Measurements from ENCODE around the gene PPFIA3. TPM values are rescaled to one million over a fixed set of nuclear protein-coding genes. Genes with fewer than 3 reads are reported as not detected.

The PPFIA3 gene
- total and polyA plus RNA-seq, 2 of the 4 experiments (the other 2 are of a cell fraction) = 0.90 to 2.4 TPM

GRCh38 chr19:49126575-49126974 is 7.2 kb downstream of the PPFIA3 start:
- Histone ChIP-seq H3K18ac (ENCODE audit: low read depth, low read length) (no peak overlapping the region), H3K56ac (ENCODE audit: extremely low read depth, insufficient read depth, low read length) (no peak overlapping the region), H4K91ac (ENCODE audit: insufficient read depth, low read depth, low read length) (no peak overlapping the region), H3K4me3 (ENCODE audit: insufficient read depth, low read depth, low read length) (no peak overlapping the region), H2BK20ac (ENCODE audit: low read depth, low read length) (no peak overlapping the region), H3K27me3 (ENCODE audit: control insufficient read depth, insufficient read depth, low read length) (peaks cover 4% of the 10 kb centered on the region), H3K9me3 (ENCODE audit: control insufficient read depth, insufficient read depth, low read length) (no peaks in the 10 kb centered on the region), H3K14ac (replicated peaks; ENCODE audit: low read depth, low read length) (no peak overlapping the region), H3K4me2 (ENCODE audit: low read depth, low read length) (no peak overlapping the region), H3K9ac (ENCODE audit: low read depth, low read length) (no peak overlapping the region), H3K4me1 (ENCODE audit: control insufficient read depth, insufficient read depth, low read length) (peaks cover 5% of the 10 kb centered on the region; the same call in 1 of the 2 replicates), H4K20me1 (ENCODE audit: insufficient read depth, low read length) (no peaks in the 10 kb centered on the region; the same call in 1 of the 2 replicates), H4K5ac (ENCODE audit: low read depth, low read length) (no peak overlapping the region), H2BK5ac (ENCODE audit: low read depth, low read length, poor library complexity, severe bottlenecking) (no peak overlapping the region), H3K27ac (ENCODE audit: insufficient read depth, low read length) (no peak overlapping the region), H3K9me1 (ENCODE audit: insufficient read depth, low read length) (peaks cover 7% of the 10 kb centered on the region; the same call in 1 of the 2 replicates), H2AK5ac (ENCODE audit: low read depth, low read length) (no peak overlapping the region), H2AFZ (replicated peaks; ENCODE audit: low read length, poor library complexity) (no peak overlapping the region), H2AK9ac (replicated peaks; ENCODE audit: low read depth, low read length, poor library complexity) (no peak overlapping the region), H3K79me1 (ENCODE audit: low read depth in 1 of 2, low read length in 2 of 2) (no peaks in the 10 kb centered on the region), H3K23ac (ENCODE audit: low read depth, low read length) (no peak overlapping the region), H3K36me3 (ENCODE audit: control insufficient read depth, insufficient read depth, low read length) (no peaks in the 10 kb centered on the region), H2BK120ac (ENCODE audit: low read depth, low read length) (no peak overlapping the region), H2BK15ac (ENCODE audit: low read depth, low read length) (no peak overlapping the region), H3K4ac (ENCODE audit: low read depth, low read length) (no peak overlapping the region), H4K8ac (ENCODE audit: low read depth in 2 of 2, low read length in 2 of 2) (no peak overlapping the region)
- TF ChIP-seq CTCF (conservative IDR thresholded peaks at IDR 0.05; ENCODE audit: low read depth, low read length) (no peak), CHD1 (IDR thresholded peaks at IDR 0.05; ENCODE audit: low read depth, low read length) (no peak), RFX5 (IDR thresholded peaks at IDR 0.05; ENCODE audit: low read depth, low read length) (no peak), POLR2A (IDR thresholded peaks at IDR 0.05; ENCODE audit: low read depth, low read length) (no peak), MXI1 (IDR thresholded peaks at IDR 0.05; ENCODE audit: borderline replicate concordance, low read depth, low read length) (no peak), NFE2L2 (IDR thresholded peaks at IDR 0.05; ENCODE audit: low read depth, low read length) (no peak), ELK1 (IDR thresholded peaks at IDR 0.05; ENCODE audit: borderline replicate concordance, low read depth, low read length) (no peak), FOS (IDR thresholded peaks at IDR 0.05; ENCODE audit: low read depth, low read length) (no peak), BHLHE40 (IDR thresholded peaks at IDR 0.05; ENCODE audit: low read depth, low read length) (no peak)
- intact Hi-C loops (cut with micrococcal nuclease) (no loop called here), dilution Hi-C loops (cut with HindIII; ENCODE audit: low sequenced_read_pairs, unreplicated experiment) (no loop called here), in situ Hi-C loops (cut with MboI; ENCODE audit: low sequenced_read_pairs) (no loop called here)
- no peak for ATAC-seq (ENCODE audit: low read depth)
- ChIA-PET CTCF (no interaction called here), POLR2A (ENCODE audit: unreplicated experiment) (no interaction called here)
- no TSS peak for BruUV-seq (replicated peaks)
- no peak for DNase-seq
- WGBS, 2 experiments (ENCODE audit: extremely low coverage in 2 of 2, insufficient read length in 1 of 2) = no CpG with 5 or more reads among the region's 4 CpGs
